NCI-H146 treated with DMSO at 0.1 percent for 48 hours (cell line): Measurements from ENCODE around the gene SYMPK.
"Not testable (repeated sequence)": the region's sequence is repeated elsewhere in the genome, so short reads cannot be mapped to it uniquely, and the experiment has no call there.

Experiments used
- DNase-seq: peaks from one replicate; lab custom pipeline; 2025; ENCODE audit not compliant: unreplicated experiment; lab: John Stamatoyannopoulos, UW

Gene SYMPK

GRCh38 chr19:45862564-45863334 is at the start of gene SYMPK:
TSS of gene SYMPK (minus strand) at chr19:45863147. CDS start at chr19:45854495, 8,652 bp downstream.
- DNase-seq, result peak; percentile 98

- no peak for DNase-seq
These were observed 48.3 kb upstream of the SYMPK start for GRCh38 chr19:45911291-45911690.

- DNase-seq, result no peak
These were observed 46.0 kb upstream of the SYMPK start for GRCh38 chr19:45908956-45909355.

GRCh38 chr19:45906221-45906620 is 43.3 kb upstream of the SYMPK start:
- DNase-seq, result no peak

GRCh38 chr19:45905011-45905410 is 42.1 kb upstream of the SYMPK start:
- no peak for DNase-seq

- peak; percentile 98 for DNase-seq
These were observed 40.0 kb upstream of the SYMPK start for GRCh38 chr19:45902651-45903625.

- peak; percentile 33 for DNase-seq
These were observed 39.1 kb upstream of the SYMPK start, which contains the start of gene MYPOP for GRCh38 chr19:45901912-45902650. TSS of gene MYPOP (minus strand) at chr19:45902613. CDS start at chr19:45901773, 840 bp downstream.

GRCh38 chr19:45901432-45901911 is 38.5 kb upstream of the SYMPK start:
- no peak for DNase-seq

- no peak for DNase-seq
These were observed 37.9 kb upstream of the SYMPK start for GRCh38 chr19:45900738-45901431.

GRCh38 chr19:45899919-45900589 is 37.1 kb upstream of the SYMPK start:
- no peak for DNase-seq

GRCh38 chr19:45899253-45899652 is 36.3 kb upstream of the SYMPK start:
- DNase-seq, result no peak

- DNase-seq, result no peak
These were observed 34.4 kb upstream of the SYMPK start for GRCh38 chr19:45897261-45897812.

GRCh38 chr19:45895983-45896599 is 33.1 kb upstream of the SYMPK start:
- DNase-seq, result not testable (repeated sequence)

- no peak for DNase-seq
These were observed 32.6 kb upstream of the SYMPK start for GRCh38 chr19:45895519-45895972.

- no peak for DNase-seq
These were observed 27.9 kb upstream of the SYMPK start for GRCh38 chr19:45890877-45891276.

GRCh38 chr19:45889210-45889885 is 26.4 kb upstream of the SYMPK start:
- DNase-seq, result no peak

GRCh38 chr19:45887200-45887710 is 24.3 kb upstream of the SYMPK start:
- no peak for DNase-seq
